ENCODE data around the gene LSM3. TPM values are rescaled to one million over a fixed set of nuclear protein-coding genes. Genes with fewer than 3 reads are reported as not detected.

The LSM3 gene
- total and polyA plus RNA-seq, 2 of the 4 experiments (the other 2 are of a cell fraction), result 3.4 to 11.5 TPM

GRCh38 chr3:14194865-14195264 lies 16.2 kb downstream of the LSM3 start:
- Histone ChIP-seq H3K27me3 (ENCODE audit: control insufficient read depth, insufficient read depth, low read length) (no peaks in the 10 kb centered on the region), H3K14ac (replicated peaks; ENCODE audit: low read depth, low read length) (no peak overlapping the region), H3K4me3 (ENCODE audit: insufficient read depth, low read depth, low read length) (no peak overlapping the region), H3K9me3 (ENCODE audit: control insufficient read depth, insufficient read depth, low read length) (no peaks in the 10 kb centered on the region), H2AFZ (replicated peaks; ENCODE audit: low read length, poor library complexity) (no peak overlapping the region), H3K4me2 (ENCODE audit: low read depth, low read length) (no peak overlapping the region), H3K23ac (ENCODE audit: low read depth, low read length) (no peak overlapping the region), H3K4ac (ENCODE audit: low read depth, low read length) (no peak overlapping the region), H2BK20ac (ENCODE audit: low read depth, low read length) (no peak overlapping the region), H3K4me1 (ENCODE audit: control insufficient read depth, insufficient read depth, low read length) (peaks cover 6% of the 10 kb centered on the region; the same call in 1 of the 2 replicates), H3K27ac (ENCODE audit: insufficient read depth, low read length) (no peak overlapping the region), H3K18ac (ENCODE audit: low read depth, low read length) (no peak overlapping the region), H2BK5ac (ENCODE audit: low read depth, low read length, poor library complexity, severe bottlenecking) (no peak overlapping the region), H3K56ac (ENCODE audit: extremely low read depth, insufficient read depth, low read length) (no peak overlapping the region), H2BK120ac (ENCODE audit: low read depth, low read length) (no peak overlapping the region), H3K36me3 (ENCODE audit: control insufficient read depth, insufficient read depth, low read length) (peaks cover 5% of the 10 kb centered on the region; the same call in 1 of the 2 replicates), H2BK15ac (ENCODE audit: low read depth, low read length) (no peak overlapping the region), H2AK5ac (ENCODE audit: low read depth, low read length) (no peak overlapping the region), H4K20me1 (ENCODE audit: insufficient read depth, low read length) (no peaks in the 10 kb centered on the region), H3K79me1 (ENCODE audit: low read depth in 1 of 2, low read length in 2 of 2) (peaks cover 17 to 19% of the 10 kb centered on the region in 2 experiments), H4K5ac (ENCODE audit: low read depth, low read length) (no peak overlapping the region), H4K91ac (ENCODE audit: insufficient read depth, low read depth, low read length) (no peak overlapping the region), H3K9me1 (ENCODE audit: insufficient read depth, low read length) (no peaks in the 10 kb centered on the region; the same call in 1 of the 2 replicates), H3K9ac (ENCODE audit: low read depth, low read length) (no peak overlapping the region), H4K8ac (ENCODE audit: low read depth in 2 of 2, low read length in 2 of 2) (no peak overlapping the region), H2AK9ac (replicated peaks; ENCODE audit: low read depth, low read length, poor library complexity) (no peak overlapping the region)
- DNase-seq, result no peak
- no peak for ATAC-seq (ENCODE audit: low read depth)
- BruUV-seq (replicated peaks), result no TSS peak
- WGBS, 2 experiments (ENCODE audit: extremely low coverage in 2 of 2, insufficient read length in 1 of 2), result no CpG with 5 or more reads among the region's 4 CpGs
- dilution Hi-C loops (cut with HindIII; ENCODE audit: low sequenced_read_pairs, unreplicated experiment), result no loop called here
- ChIA-PET CTCF (no interaction called here), POLR2A (ENCODE audit: unreplicated experiment) (no interaction called here)
- no peak for TF ChIP-seq MAFK (IDR thresholded peaks at IDR 0.05; ENCODE audit: low read depth, low read length)
- TF ChIP-seq SMC3 (IDR thresholded peaks at IDR 0.05; ENCODE audit: low read depth, low read length), result no peak
- TF ChIP-seq CEBPB (IDR thresholded peaks at IDR 0.05; ENCODE audit: low read depth, low read length), result no peak
- TF ChIP-seq CHD1 (IDR thresholded peaks at IDR 0.05; ENCODE audit: low read depth, low read length), result no peak
- intact Hi-C loops (cut with micrococcal nuclease), result no loop called here
- in situ Hi-C loops (cut with MboI; ENCODE audit: low sequenced_read_pairs), result no loop called here
